Measurements from ENCODE around the gene PKN1. TPM values are rescaled to one million over a fixed set of nuclear protein-coding genes. Genes with fewer than 3 reads are reported as not detected.

The PKN1 gene
- total and polyA plus RNA-seq, 7 experiments from 2014 or later, result 47.2 to 211 (median 198) TPM

DNA sequence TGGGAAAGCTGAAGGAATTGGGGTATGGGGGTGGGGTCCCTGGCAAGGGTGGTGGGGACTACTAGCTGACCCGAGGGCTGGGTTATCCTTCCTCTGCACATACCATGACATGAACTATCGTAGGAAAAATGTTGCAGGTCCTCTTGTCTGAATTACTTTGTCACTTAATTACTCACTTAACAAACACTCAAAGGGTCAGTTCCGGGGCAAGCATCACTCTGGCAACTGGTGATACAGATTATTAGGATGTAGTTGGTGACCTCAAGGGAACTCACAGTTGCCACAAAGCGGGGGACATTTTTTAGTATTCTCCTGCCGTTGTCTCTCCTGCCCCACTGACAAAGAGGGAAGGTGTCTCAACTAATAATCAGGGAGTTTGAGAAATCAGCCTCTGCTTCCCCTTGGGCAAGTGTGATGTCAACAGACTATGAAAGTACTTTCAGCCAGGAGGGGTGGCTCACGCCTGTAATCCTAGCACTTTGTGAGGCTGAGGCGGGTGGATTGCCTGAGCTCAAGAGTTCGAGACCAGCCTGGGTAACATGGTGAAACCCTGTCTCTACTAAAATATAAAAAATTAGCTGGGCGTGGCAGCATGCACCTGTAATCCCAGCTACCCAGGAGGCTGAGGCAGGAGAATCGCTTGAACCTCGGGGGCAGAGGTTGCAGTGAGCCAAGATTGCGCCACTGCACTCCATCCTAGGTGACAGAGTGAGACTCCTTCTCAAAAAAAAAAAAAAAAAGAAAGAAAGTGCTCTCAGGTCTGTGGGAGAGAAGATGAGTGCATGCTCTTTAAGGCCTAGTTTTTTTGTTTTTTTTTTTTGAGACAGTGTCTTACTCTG, 74.8 kb downstream of the PKN1 start:
- Histone ChIP-seq H3K4me3 (ENCODE audit: low read length) (no peak overlapping the region), H3K27me3 (ENCODE audit: control insufficient read depth in 2 of 2, insufficient read depth in 2 of 2, low read length in 2 of 2) (no peaks in the 10 kb centered on the region), H3K36me3 (ENCODE audit: control insufficient read depth in 2 of 3, insufficient read depth in 3 of 3, low read length in 3 of 3) (no peaks in the 10 kb centered on the region), H3K4me1 (ENCODE audit: control insufficient read depth in 2 of 2, insufficient read depth in 2 of 2, low read length in 2 of 2) (peaks cover 29 to 50% of the 10 kb centered on the region in 2 donors), H3K27ac (ENCODE audit: low read depth, low read length) (peak overlapping the region; percentile 70), H3K9me3 (ENCODE audit: control insufficient read depth in 2 of 3, low read length in 3 of 3) (no peaks in the 10 kb centered on the region)
- H3K36me3 Mint-ChIP-seq, result no peaks in the 10 kb centered on the region
- H3K9me3 Mint-ChIP-seq, result peaks cover 0 to 3% (median 0%) of the 10 kb centered on the region in 11 donors
- peak overlapping the region; percentile 54 to 81 (median 75) for H3K4me3 Mint-ChIP-seq
- DNase-seq, result peak in 1 of 9 donors; percentile 33
- peaks cover 51 to 83% (median 72%) of the 10 kb centered on the region in 7 donors for H3K4me1 Mint-ChIP-seq
- peak; percentile 28 for ATAC-seq
- intact Hi-C loops (cut with micrococcal nuclease), result loop anchor here (1.0 to 5.0 kb wide), 5 partner anchors 10 to 141 kb away; partner anchors contain the start of genes DNAJB1 (in 2 of the 2), TECR (in 2 of the 2) and DDX39A (in 1 of the 2)
- ChIA-PET CTCF (interaction anchor here (1.9 to 4.6 kb wide), 4 partner anchors 11 to 64 kb away, joined by 5 to 73 read pairs (median 22); partner anchors contain the start of genes DNAJB1, GIPC1 and NDUFB7), POLR2A (interaction anchor here (0.7 to 34.0 kb wide), 5 partner anchors 12 to 342 kb away, joined by 3 to 1101 read pairs (median 29); partner anchors contain the start of genes DNAJB1, GIPC1 and TECR)
- H3K27ac Mint-ChIP-seq, result peak overlapping the region; percentile 96 to 100 (median 97)
- H3K27me3 Mint-ChIP-seq, result peaks cover 0 to 7% (median 0%) of the 10 kb centered on the region in 5 donors

DNA sequence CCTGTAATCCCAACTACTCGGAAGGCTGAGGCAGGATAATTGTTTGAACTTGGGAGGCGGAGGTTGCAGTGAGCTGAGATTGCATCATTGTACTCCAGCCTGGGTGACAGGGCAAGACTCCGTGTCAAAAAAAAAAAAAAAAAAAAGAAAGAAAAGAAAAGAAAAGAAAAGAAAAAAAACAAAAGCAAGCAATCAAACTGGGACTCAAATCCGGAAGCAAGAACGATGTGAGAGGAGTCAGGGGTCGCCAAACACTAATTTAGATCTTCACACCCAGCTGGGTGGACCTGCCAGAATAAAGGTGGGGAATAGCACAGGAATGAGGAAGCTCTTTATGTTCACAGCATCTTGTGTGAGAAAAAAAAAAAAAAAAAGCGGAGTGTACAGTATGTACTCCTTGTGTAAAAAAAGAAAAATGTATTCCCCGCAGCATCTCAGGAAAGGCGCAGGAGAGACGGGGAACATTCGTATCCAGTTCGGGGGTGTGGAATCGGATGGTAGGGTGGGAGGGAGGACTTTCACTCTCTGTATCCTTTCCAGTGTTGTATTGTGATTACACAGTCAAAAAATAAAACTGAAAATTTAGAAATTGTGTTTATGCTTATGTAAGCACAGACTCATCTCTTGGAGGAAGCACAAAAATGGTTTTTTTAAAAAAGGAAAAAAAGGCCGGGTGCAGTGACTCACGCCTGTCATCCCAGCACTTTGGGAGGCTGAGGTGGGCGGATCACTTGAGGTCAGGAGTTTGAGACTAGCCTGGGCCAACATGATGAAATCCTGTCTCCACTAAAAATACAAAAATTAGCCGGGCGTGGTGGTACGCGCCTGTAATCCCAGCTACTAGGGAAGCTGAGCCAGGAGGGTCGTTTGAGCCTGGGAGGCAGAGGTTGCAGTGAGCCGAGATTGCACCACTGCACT, 77.5 kb downstream of the PKN1 start:
- H3K9me3 ChIP-seq (ENCODE audit: control insufficient read depth in 2 of 3, low read length in 3 of 3), result no peaks in the 10 kb centered on the region
- peaks cover 47 to 83% (median 70%) of the 10 kb centered on the region in 7 donors for H3K4me1 Mint-ChIP-seq
- H3K4me3 Mint-ChIP-seq, result peak overlapping the region in 1 of 10 donors; percentile 8
- peaks cover 5 to 15% (median 11%) of the 10 kb centered on the region in 5 donors for H3K36me3 Mint-ChIP-seq
- DNase-seq (no peak), ATAC-seq (peak; percentile 2)
- intact Hi-C loops (cut with micrococcal nuclease), result no loop called here
- H3K27ac Mint-ChIP-seq, result peak overlapping the region; percentile 38 to 97 (median 66)
- no peaks in the 10 kb centered on the region for H3K27me3 Mint-ChIP-seq
- ChIA-PET CTCF (interaction anchor here (0.6 to 2.0 kb wide), 7 partner anchors 8 to 94 kb away, joined by 3 to 7 read pairs (median 4); partner anchors contain the start of gene DNAJB1), POLR2A (interaction anchor here (0.7 to 34.0 kb wide), 5 partner anchors 15 to 405 kb away, joined by 3 to 1101 read pairs (median 5); partner anchors contain the start of genes DNAJB1, GIPC1 and TECR)
- H3K27me3 ChIP-seq (ENCODE audit: control insufficient read depth in 2 of 2, insufficient read depth in 2 of 2, low read length in 2 of 2), result no peaks in the 10 kb centered on the region
- H3K9me3 Mint-ChIP-seq, result peaks cover 0 to 3% (median 0%) of the 10 kb centered on the region in 11 donors
- H3K4me1 ChIP-seq (ENCODE audit: control insufficient read depth in 2 of 2, insufficient read depth in 2 of 2, low read length in 2 of 2), result peaks cover 37 to 44% of the 10 kb centered on the region in 2 donors
- no peak overlapping the region for H3K27ac ChIP-seq (ENCODE audit: low read depth, low read length)
- no peak overlapping the region for H3K4me3 ChIP-seq (ENCODE audit: low read length)
- H3K36me3 ChIP-seq (ENCODE audit: control insufficient read depth in 2 of 3, insufficient read depth in 3 of 3, low read length in 3 of 3), result peaks cover 5 to 19% (median 14%) of the 10 kb centered on the region in 3 experiments

DNA sequence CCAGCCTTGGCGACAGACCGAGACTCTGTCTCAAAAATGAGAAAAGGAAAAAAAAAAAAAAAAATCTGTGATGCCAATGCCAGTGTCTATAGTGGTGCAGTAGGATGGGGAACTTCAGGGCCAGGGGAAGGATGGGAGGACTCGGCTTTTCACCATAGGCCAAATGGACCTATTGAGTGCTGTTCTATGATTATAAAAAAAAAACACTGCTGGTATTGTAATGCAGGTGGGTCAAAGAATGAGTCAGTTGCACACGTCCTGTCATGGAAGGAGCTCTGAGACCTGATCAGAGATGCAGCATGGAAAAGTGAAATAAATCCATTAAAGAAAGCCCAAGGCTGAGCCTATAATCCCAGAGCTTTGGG, 78.1 kb downstream of the PKN1 start:
- Histone ChIP-seq H3K27me3 (ENCODE audit: control insufficient read depth in 2 of 2, insufficient read depth in 2 of 2, low read length in 2 of 2) (no peaks in the 10 kb centered on the region), H3K4me1 (ENCODE audit: control insufficient read depth in 2 of 2, insufficient read depth in 2 of 2, low read length in 2 of 2) (peaks cover 37 to 44% of the 10 kb centered on the region in 2 donors), H3K36me3 (ENCODE audit: control insufficient read depth in 2 of 3, insufficient read depth in 3 of 3, low read length in 3 of 3) (peaks cover 12 to 26% (median 21%) of the 10 kb centered on the region in 3 experiments), H3K4me3 (ENCODE audit: low read length) (no peak overlapping the region), H3K9me3 (ENCODE audit: control insufficient read depth in 2 of 3, low read length in 3 of 3) (no peaks in the 10 kb centered on the region), H3K27ac (ENCODE audit: low read depth, low read length) (no peak overlapping the region)
- Mint-ChIP-seq H3K9me3 (peaks cover 0 to 3% (median 0%) of the 10 kb centered on the region in 11 donors), H3K4me3 (peak overlapping the region in 1 of 10 donors; percentile 15), H3K4me1 (peaks cover 47 to 83% (median 70%) of the 10 kb centered on the region in 7 donors), H3K36me3 (peaks cover 5 to 21% (median 18%) of the 10 kb centered on the region in 5 donors), H3K27ac (peak overlapping the region in 5 of 9 donors; percentile 43 to 97 (median 70)), H3K27me3 (no peaks in the 10 kb centered on the region)
- ChIA-PET CTCF (interaction anchor here (1.5 to 2.0 kb wide), 2 partner anchors 12 to 46 kb away, joined by 5 to 7 read pairs; no protein-coding TSS in a partner anchor), POLR2A (interaction anchor here (1.7 to 34.0 kb wide), 2 partner anchors 16 to 20 kb away, joined by 5 to 1101 read pairs; partner anchors contain the start of genes DNAJB1, GIPC1 and TECR)
- no peak for ATAC-seq
- intact Hi-C loops (cut with micrococcal nuclease), result no loop called here
- no peak for DNase-seq

DNA sequence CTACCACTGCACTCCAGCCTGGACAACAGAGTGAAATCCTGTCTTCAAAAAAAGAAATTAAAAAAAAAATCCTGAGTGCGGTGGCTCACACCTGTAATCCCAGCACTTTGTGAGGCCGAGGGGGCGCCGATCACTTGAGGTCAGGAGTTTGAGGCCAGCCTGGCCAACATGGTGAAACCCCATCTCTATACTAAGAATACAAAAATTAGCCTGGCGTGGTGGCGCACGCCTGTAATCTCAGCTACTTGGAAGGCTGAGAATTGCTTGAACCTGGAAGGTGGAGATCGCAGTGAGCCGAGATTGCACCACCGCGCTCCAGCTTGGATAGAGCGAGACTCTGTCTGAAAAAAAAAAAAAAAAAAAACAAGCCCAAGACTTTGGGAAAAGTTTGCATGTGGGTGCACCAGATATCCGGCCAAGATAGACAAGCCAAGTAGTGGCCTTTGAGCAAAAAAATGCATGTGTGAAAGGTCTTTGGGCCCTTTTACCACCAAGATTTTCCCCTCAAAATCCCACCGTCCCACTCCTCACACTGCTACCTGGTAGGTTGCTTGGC, 79.4 kb downstream of the PKN1 start:
- H3K27me3 Mint-ChIP-seq, result no peaks in the 10 kb centered on the region
- no peak for DNase-seq
- H3K4me3 Mint-ChIP-seq, result no peak overlapping the region
- intact Hi-C loops (cut with micrococcal nuclease), result no loop called here
- H3K27ac ChIP-seq (ENCODE audit: low read depth, low read length), result no peak overlapping the region
- H3K36me3 ChIP-seq (ENCODE audit: control insufficient read depth in 2 of 3, insufficient read depth in 3 of 3, low read length in 3 of 3), result peaks cover 15 to 38% (median 22%) of the 10 kb centered on the region in 3 experiments
- no peaks in the 10 kb centered on the region for H3K9me3 ChIP-seq (ENCODE audit: control insufficient read depth in 2 of 3, low read length in 3 of 3)
- H3K4me1 Mint-ChIP-seq, result peaks cover 41 to 79% (median 66%) of the 10 kb centered on the region in 7 donors
- CTCF ChIA-PET, result interaction anchor here (0.9 kb wide), 1 partner anchor 11 kb away, joined by 3 read pairs; no protein-coding TSS in a partner anchor
- no peaks in the 10 kb centered on the region for H3K27me3 ChIP-seq (ENCODE audit: control insufficient read depth in 2 of 2, insufficient read depth in 2 of 2, low read length in 2 of 2)
- peak overlapping the region in 8 of 9 donors; percentile 66 to 99 (median 78) for H3K27ac Mint-ChIP-seq
- H3K9me3 Mint-ChIP-seq, result peaks cover 0 to 7% (median 0%) of the 10 kb centered on the region in 11 donors
- peaks cover 10 to 31% (median 28%) of the 10 kb centered on the region in 5 donors for H3K36me3 Mint-ChIP-seq
- peaks cover 29 to 39% of the 10 kb centered on the region in 2 donors for H3K4me1 ChIP-seq (ENCODE audit: control insufficient read depth in 2 of 2, insufficient read depth in 2 of 2, low read length in 2 of 2)
- no peak overlapping the region for H3K4me3 ChIP-seq (ENCODE audit: low read length)
- POLR2A ChIA-PET, result interaction anchor here (1.7 to 34.0 kb wide), 2 partner anchors 17 to 19 kb away, joined by 5 to 1101 read pairs; partner anchors contain the start of genes DNAJB1, GIPC1 and TECR
- ATAC-seq, result no peak

DNA sequence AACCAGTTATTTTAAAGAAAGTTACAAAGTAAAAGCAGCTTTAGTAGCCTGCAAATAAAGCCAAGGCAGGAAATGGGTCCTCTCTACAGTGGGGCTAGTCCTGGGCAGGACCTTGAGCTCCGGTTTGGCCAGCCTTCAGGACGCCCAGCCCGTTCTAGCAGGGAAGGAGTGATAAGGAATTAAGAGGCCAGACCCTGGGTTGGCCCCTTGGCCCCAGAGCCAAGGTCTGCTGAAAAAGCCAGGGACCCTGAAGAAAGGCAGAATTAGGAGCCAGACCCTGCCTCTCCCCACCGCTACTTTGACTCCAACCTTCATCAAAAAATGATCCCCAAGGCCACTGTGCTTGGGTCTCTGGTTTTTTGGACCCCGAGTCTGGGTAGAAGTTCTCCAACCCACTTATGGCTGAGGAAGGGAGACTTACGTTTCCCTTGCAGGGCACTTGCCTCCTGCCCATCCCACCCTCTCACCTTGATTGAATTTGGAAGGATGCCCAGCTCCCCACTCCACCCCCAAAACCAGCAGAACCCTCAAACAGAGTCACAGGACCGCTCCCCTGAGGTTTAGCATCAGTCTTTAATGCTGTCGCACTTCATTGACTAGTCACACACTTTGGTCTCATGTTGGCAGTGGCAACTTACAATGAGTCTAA, 81.2 kb downstream of the PKN1 start:
- intact Hi-C loops (cut with micrococcal nuclease), result no loop called here
- Mint-ChIP-seq H3K4me3 (peak overlapping the region; percentile 88 to 99 (median 95)), H3K4me1 (peaks cover 29 to 72% (median 54%) of the 10 kb centered on the region in 7 donors), H3K27ac (peak overlapping the region; percentile 63 to 99 (median 86)), H3K27me3 (peaks cover 0 to 2% (median 0%) of the 10 kb centered on the region in 5 donors), H3K36me3 (peaks cover 13 to 33% (median 28%) of the 10 kb centered on the region in 5 donors), H3K9me3 (peaks cover 0 to 12% (median 0%) of the 10 kb centered on the region in 11 donors)
- POLR2A ChIA-PET, result interaction anchor here (0.6 to 34.0 kb wide), 4 partner anchors 6 to 104 kb away, joined by 3 to 1101 read pairs (median 552); partner anchors contain the start of genes DNAJB1, GIPC1 and TECR
- Histone ChIP-seq H3K27ac (ENCODE audit: low read depth, low read length) (no peak overlapping the region), H3K4me3 (ENCODE audit: low read length) (no peak overlapping the region), H3K4me1 (ENCODE audit: control insufficient read depth in 2 of 2, insufficient read depth in 2 of 2, low read length in 2 of 2) (peaks cover 29 to 31% of the 10 kb centered on the region in 2 donors), H3K36me3 (ENCODE audit: control insufficient read depth in 2 of 3, insufficient read depth in 3 of 3, low read length in 3 of 3) (peaks cover 15 to 43% (median 22%) of the 10 kb centered on the region in 3 experiments), H3K9me3 (ENCODE audit: control insufficient read depth in 2 of 3, low read length in 3 of 3) (no peaks in the 10 kb centered on the region), H3K27me3 (ENCODE audit: control insufficient read depth in 2 of 2, insufficient read depth in 2 of 2, low read length in 2 of 2) (no peaks in the 10 kb centered on the region)
- DNase-seq (no peak), ATAC-seq (no peak)
- CTCF ChIA-PET, result interaction anchor here (0.8 to 10.7 kb wide), 2 partner anchors 8 to 36 kb away, joined by 3 to 73 read pairs; no protein-coding TSS in a partner anchor
